Central memory CD4-positive, alpha-beta T cell (primary cell): ENCODE results near the gene LRRC8B.
"Not testable (repeated sequence)": the region's sequence is repeated elsewhere in the genome, so short reads cannot be mapped to it uniquely, and the experiment has no call there.

Source experiments
- DNase-seq: peaks from one replicate; pipeline ENCODE4 v3.0.0; 2022

Gene LRRC8B

GRCh38 chr1:89609781-89610456, 85.3 kb downstream of the LRRC8B start:
- peak; percentile 40 for DNase-seq

- peak; percentile 83 for DNase-seq
Observed at GRCh38 chr1:89610457-89611011, 85.9 kb downstream of the LRRC8B start.

GRCh38 chr1:89611721-89612120, 87.1 kb downstream of the LRRC8B start:
- DNase-seq, result peak; percentile 57

GRCh38 chr1:89613928-89614327, 89.3 kb downstream of the LRRC8B start:
- DNase-seq, result no peak

GRCh38 chr1:89615676-89616598, 91.3 kb downstream of the LRRC8B start:
- no peak for DNase-seq

- no peak for DNase-seq
Observed at GRCh38 chr1:89616844-89617627, 92.4 kb downstream of the LRRC8B start.

GRCh38 chr1:89620664-89621063, 96.0 kb downstream of the LRRC8B start:
- DNase-seq, result no peak

GRCh38 chr1:89622895-89623294, 98.3 kb downstream of the LRRC8B start:
- peak; percentile 39 for DNase-seq

- no peak for DNase-seq
Observed at GRCh38 chr1:89624314-89624713, 99.7 kb downstream of the LRRC8B start.

GRCh38 chr1:89624715-89625323, 100.2 kb downstream of the LRRC8B start:
- DNase-seq, result no peak

GRCh38 chr1:89627596-89627962, 103.0 kb downstream of the LRRC8B start:
- no peak for DNase-seq

- DNase-seq, result no peak
Observed at GRCh38 chr1:89629146-89629545, 104.5 kb downstream of the LRRC8B start.

GRCh38 chr1:89629600-89629999, 105.0 kb downstream of the LRRC8B start:
- DNase-seq, result not testable (repeated sequence)

- no peak for DNase-seq
Observed at GRCh38 chr1:89630048-89630447, 105.4 kb downstream of the LRRC8B start.

GRCh38 chr1:89631816-89632656, 107.4 kb downstream of the LRRC8B start:
- no peak for DNase-seq

- DNase-seq, result peak; percentile 91
Observed at GRCh38 chr1:89632657-89633247, 108.1 kb downstream of the LRRC8B start, which contains the start of gene LRRC8C. TSS of gene LRRC8C (plus strand) at chr1:89633120. CDS start at chr1:89686474, 53,354 bp downstream.

GRCh38 chr1:89633248-89633799, 108.7 kb downstream of the LRRC8B start:
- peak; percentile 69 for DNase-seq

GRCh38 chr1:89633800-89634625, 109.4 kb downstream of the LRRC8B start:
- DNase-seq, result peak; percentile 25
